Measurements from ENCODE around the gene FAM163A. TPM values are rescaled to one million over a fixed set of nuclear protein-coding genes. Genes with fewer than 3 reads are reported as not detected.

The FAM163A gene
- total and polyA plus RNA-seq, 8 donors, result 0.06 to 0.28 (median 0.15) TPM; not detected in 3

- intact Hi-C loops (cut with DNase I), result loop anchor here (2.0 to 10.0 kb wide), 3 partner anchors 101 to 105 kb away; no protein-coding TSS in a partner anchor
- 69 to 73% methylated on average over 11 of the region's 11 CpGs for WGBS, 2 donors
- TF ChIP-seq, protein P1, sequence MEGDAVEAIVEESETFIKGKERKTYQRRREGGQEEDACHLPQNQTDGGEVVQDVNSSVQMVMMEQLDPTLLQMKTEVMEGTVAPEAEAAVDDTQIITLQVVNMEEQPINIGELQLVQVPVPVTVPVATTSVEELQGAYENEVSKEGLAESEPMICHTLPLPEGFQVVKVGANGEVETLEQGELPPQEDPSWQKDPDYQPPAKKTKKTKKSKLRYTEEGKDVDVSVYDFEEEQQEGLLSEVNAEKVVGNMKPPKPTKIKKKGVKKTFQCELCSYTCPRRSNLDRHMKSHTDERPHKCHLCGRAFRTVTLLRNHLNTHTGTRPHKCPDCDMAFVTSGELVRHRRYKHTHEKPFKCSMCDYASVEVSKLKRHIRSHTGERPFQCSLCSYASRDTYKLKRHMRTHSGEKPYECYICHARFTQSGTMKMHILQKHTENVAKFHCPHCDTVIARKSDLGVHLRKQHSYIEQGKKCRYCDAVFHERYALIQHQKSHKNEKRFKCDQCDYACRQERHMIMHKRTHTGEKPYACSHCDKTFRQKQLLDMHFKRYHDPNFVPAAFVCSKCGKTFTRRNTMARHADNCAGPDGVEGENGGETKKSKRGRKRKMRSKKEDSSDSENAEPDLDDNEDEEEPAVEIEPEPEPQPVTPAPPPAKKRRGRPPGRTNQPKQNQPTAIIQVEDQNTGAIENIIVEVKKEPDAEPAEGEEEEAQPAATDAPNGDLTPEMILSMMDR (IDR thresholded peaks at IDR 0.05), result no peak
- Histone ChIP-seq H3K27me3 (no peaks in the 10 kb centered on the region), H3K4me3 (no peak overlapping the region), H3K27ac (no peak overlapping the region), H3K36me3 (no peaks in the 10 kb centered on the region), H3K4me1 (no peaks in the 10 kb centered on the region), H3K9me3 (no peaks in the 10 kb centered on the region)
- FAIRE-seq (no peak), DNase-seq (no peak), ATAC-seq (no peak)
Observed at GRCh38 chr1:179807691-179808485, 64.8 kb downstream of the FAM163A start.

- H3K36me3 ChIP-seq, result no peaks in the 10 kb centered on the region
- intact Hi-C loops (cut with DNase I), result loop anchor here (2.0 to 10.0 kb wide), 3 partner anchors 101 to 106 kb away; no protein-coding TSS in a partner anchor
- 84 to 88% methylated on average over 1 of the region's 1 CpG for WGBS, 2 donors
- TF ChIP-seq, protein P1 (IDR thresholded peaks at IDR 0.05), result no peak
- no peaks in the 10 kb centered on the region for H3K9me3 ChIP-seq
- no peak for FAIRE-seq
- ATAC-seq, result no peak
- no peaks in the 10 kb centered on the region for H3K27me3 ChIP-seq
- no peak overlapping the region for H3K27ac ChIP-seq
- no peak overlapping the region for H3K4me3 ChIP-seq
- no peaks in the 10 kb centered on the region for H3K4me1 ChIP-seq
- DNase-seq, result no peak
Observed at GRCh38 chr1:179808503-179808902, 65.4 kb downstream of the FAM163A start.

DNA sequence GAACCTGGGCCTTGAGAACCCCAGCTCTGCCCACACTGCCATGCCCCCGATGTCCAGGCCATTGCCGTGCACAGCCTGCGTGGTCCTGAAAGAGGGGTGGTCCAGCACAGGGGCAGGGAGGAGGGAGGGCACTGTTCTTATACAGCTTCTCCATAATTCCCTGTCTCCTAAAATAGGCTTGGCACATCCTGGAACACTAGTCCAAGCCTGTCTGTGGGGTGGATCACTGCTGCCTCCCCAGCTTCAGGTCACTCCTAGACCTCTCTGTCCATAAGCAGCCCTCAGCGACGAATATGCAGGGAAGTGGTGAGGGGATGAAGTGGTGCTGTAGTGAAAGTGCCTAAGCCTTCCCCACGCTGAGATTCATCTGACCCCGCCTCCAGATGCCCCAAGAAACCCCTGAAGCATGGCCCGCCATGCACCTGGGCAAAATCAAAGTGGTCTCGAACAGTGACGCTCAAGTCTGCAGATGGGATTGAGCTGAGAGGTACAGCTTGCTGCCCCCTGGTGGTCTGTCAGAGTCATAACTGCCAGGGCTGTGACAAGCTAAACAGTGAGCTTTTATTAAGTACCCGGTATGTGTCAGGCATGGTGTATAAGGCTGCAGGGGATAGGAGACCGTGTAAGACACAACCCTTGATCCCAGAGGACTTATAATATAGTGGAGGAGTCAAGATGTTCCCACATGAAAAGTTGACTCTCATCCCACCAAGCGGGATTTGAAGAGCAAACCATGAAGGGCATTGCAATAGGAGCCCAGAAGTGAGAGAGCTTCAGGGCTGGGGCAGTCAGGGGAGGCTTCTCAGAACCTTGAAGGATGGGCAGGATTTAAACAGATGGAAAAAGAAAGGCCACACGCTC, 66.6 kb downstream of the FAM163A start:
- Histone ChIP-seq H3K4me3 (no peak overlapping the region), H3K27ac (no peak overlapping the region), H3K4me1 (no peaks in the 10 kb centered on the region), H3K9me3 (no peaks in the 10 kb centered on the region), H3K27me3 (no peaks in the 10 kb centered on the region), H3K36me3 (no peaks in the 10 kb centered on the region)
- no peak for FAIRE-seq
- TF ChIP-seq, protein P1 (IDR thresholded peaks at IDR 0.05), result peak; percentile 69 to 88 (median 78)
- ATAC-seq, result peak; percentile 44 to 82 (median 78)
- peak in 5 of 6 donors; percentile 19 to 72 (median 54) for DNase-seq
- 30 to 35% methylated on average over 14 of the region's 14 CpGs for WGBS, 2 donors
- intact Hi-C loops (cut with DNase I), result loop anchor here (2.0 to 10.0 kb wide), 3 partner anchors 102 to 107 kb away; no protein-coding TSS in a partner anchor

DNA sequence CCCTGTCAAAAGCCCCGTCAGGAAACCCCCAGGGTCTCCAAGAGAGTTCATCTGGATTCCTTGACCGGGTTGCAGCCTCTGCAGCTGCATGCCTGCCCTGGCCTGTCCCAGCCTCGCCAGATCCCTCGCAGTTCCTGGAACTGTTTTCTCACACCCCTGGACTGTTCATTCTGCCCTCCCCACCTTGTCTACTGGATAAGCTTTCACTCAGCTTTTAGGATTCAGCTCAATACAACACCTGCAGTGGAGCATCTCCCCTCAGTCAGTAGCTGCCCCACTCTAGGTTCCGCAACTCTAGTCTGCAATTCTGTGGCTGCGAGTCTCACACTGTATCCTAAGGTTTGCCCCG, 67.2 kb downstream of the FAM163A start:
- TF ChIP-seq, protein P1 (IDR thresholded peaks at IDR 0.05), result no peak
- no peak for ATAC-seq
- Histone ChIP-seq H3K9me3 (no peaks in the 10 kb centered on the region), H3K4me1 (peaks cover 0 to 1% (median 0%) of the 10 kb centered on the region in 3 donors), H3K4me3 (no peak overlapping the region), H3K27ac (no peak overlapping the region), H3K27me3 (no peaks in the 10 kb centered on the region), H3K36me3 (no peaks in the 10 kb centered on the region)
- intact Hi-C loops (cut with DNase I), result no loop called here
- DNase-seq, result no peak
- no peak for FAIRE-seq
- 58 to 75% methylated on average over 7 of the region's 7 CpGs for WGBS, 2 donors

Data from pancreas (tissue), 10 donors.